ENCODE measurements around the gene GRIPAP1.
A peak's percentile ranks its signal among the peaks of the same experiment; 100 is the strongest.

- TF ChIP-seq POLR2A (IDR thresholded peaks at IDR 0.05) (no peak), CTCF (IDR thresholded peaks at IDR 0.05) (peak in 1 of 3 donors; percentile 37)
Observed at GRCh38 chrX:49043220-49043986, 41.3 kb upstream of the GRIPAP1 start, which contains the start of gene TFE3.

Measured in lower leg skin (tissue), 3 donors.